GM19397 (cell line): Measurements from ENCODE around the gene WWP2.

Experiments
- ATAC-seq: cut with Tn5 transposase; IDR thresholded peaks from one replicate; pipeline ENCODE4 v1.9.1; 2021; ENCODE audit warnings: mild to moderate bottlenecking, moderate library complexity; ENCODE audit not compliant: unreplicated experiment

The WWP2 gene

GRCh38 chr16:69924041-69924775 lies 162.1 kb downstream of the WWP2 start:
- ATAC-seq = no peak

- ATAC-seq = no peak
These were observed 162.7 kb downstream of the WWP2 start for GRCh38 chr16:69924777-69925191.

GRCh38 chr16:69925311-69925710 lies 163.2 kb downstream of the WWP2 start:
- no peak for ATAC-seq

- no peak for ATAC-seq
These were observed 164.1 kb downstream of the WWP2 start for GRCh38 chr16:69926241-69926640.

- ATAC-seq = no peak
These were observed 165.1 kb downstream of the WWP2 start for GRCh38 chr16:69927056-69927757.

- ATAC-seq = no peak
These were observed 166.8 kb downstream of the WWP2 start for GRCh38 chr16:69928856-69929400.

- ATAC-seq = no peak
These were observed 167.3 kb downstream of the WWP2 start for GRCh38 chr16:69929480-69929879.

GRCh38 chr16:69930117-69930776 lies 168.1 kb downstream of the WWP2 start:
- no peak for ATAC-seq

- ATAC-seq = no peak
These were observed 169.5 kb downstream of the WWP2 start for GRCh38 chr16:69931631-69932030.

- no peak for ATAC-seq
These were observed 170.1 kb downstream of the WWP2 start for GRCh38 chr16:69932228-69932627.

GRCh38 chr16:69932691-69933392 lies 170.7 kb downstream of the WWP2 start:
- ATAC-seq = no peak

- ATAC-seq = no peak
These were observed 171.9 kb downstream of the WWP2 start for GRCh38 chr16:69934044-69934443.

GRCh38 chr16:69934751-69935150 lies 172.6 kb downstream of the WWP2 start:
- no peak for ATAC-seq

- no peak for ATAC-seq
These were observed 173.2 kb downstream of the WWP2 start for GRCh38 chr16:69935278-69935711.

GRCh38 chr16:69935740-69936139 lies 173.6 kb downstream of the WWP2 start:
- ATAC-seq = no peak

- ATAC-seq = no peak
These were observed 174.1 kb downstream of the WWP2 start for GRCh38 chr16:69936252-69936651.

GRCh38 chr16:69936751-69937211 lies 174.6 kb downstream of the WWP2 start:
- no peak for ATAC-seq

- ATAC-seq = no peak
These were observed 175.4 kb downstream of the WWP2 start for GRCh38 chr16:69937465-69937951.

- ATAC-seq = no peak
These were observed 177.1 kb downstream of the WWP2 start for GRCh38 chr16:69938981-69939820.
